HG03439 (cell line): Measurements from ENCODE around the gene IFRD2.
"Not testable (repeated sequence)": the region's sequence is repeated elsewhere in the genome, so short reads cannot be mapped to it uniquely, and the experiment has no call there.

Experiments used
- ATAC-seq: cut with Tn5 transposase; IDR thresholded peaks from one replicate; pipeline ENCODE4 v1.9.1; 2021; ENCODE audit warnings: mild to moderate bottlenecking, moderate library complexity; ENCODE audit not compliant: unreplicated experiment

IFRD2 gene

DNA sequence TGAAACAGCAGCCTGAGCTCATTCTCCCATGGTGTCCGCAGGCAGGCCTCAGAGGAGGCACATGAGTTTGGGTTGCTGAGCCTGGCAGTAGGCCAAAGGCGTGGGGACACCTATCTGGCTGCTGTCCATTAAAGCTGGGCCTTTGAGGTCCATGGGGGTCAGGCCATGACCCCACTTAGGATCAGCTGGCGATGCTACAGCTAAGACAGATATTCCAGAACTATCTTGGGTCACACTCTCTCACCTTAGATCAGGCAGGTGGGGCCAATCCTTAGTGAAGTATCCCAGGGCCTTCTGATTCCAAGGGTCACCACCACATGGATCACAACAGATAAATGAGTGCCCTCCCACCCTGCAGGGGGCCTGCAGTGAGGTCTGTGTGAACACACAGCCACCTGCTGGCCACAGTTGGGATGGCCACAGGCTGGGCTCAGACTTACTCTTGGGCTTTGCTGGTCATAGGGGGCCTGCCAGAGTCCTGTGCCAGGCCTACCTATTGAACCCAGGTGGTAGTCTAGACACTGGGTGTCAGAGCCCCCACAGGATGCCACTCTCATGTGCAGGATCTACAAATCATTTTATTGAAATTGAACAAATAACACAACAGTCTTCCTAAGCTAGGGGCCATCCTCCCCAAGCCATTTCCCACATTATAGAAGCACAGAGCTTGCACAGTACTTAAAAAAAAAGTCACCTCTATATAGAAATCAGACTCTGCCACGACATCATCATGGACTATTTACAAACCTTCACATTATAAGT, 32.3 kb upstream of the IFRD2 start:
- ATAC-seq, result no peak

GRCh38 chr3:50323614-50324199, 31.5 kb upstream of the IFRD2 start:
- ATAC-seq, result no peak

GRCh38 chr3:50323092-50323600, 30.9 kb upstream of the IFRD2 start:
- no peak for ATAC-seq

DNA sequence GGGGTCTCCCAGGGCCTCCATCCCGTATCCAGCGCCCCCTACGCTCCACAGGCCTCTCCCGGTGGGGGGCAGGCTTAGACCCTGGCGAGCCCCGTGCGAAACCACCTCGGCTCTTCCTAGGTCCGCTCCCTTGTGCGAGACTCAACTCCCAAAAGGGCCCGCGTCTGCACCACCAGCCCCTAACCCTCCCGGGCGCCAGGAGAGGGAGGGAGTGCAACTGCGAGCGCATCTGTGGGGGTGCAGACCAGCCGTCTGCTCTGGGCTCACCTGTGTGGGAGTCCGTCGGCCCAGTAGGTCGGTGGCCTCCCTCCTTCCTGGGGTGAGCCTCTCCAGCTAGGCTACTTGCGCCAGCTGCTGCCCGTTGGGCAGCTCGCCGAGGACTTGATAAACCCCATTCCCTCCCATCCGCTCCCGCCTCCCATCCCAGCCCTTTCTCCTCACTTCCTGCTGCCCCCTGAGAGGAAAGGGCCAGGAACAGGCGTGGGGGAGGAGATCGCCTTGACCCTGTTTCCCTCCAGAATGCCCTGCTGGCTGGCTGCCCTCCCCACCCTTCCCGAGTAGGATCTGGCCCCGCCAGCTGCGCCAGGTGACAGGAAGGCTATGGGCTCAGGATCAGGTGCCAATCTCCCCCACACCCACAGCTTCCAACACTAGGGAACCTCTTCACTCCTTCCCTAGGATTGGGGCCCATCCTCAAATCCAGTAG, 30.3 kb upstream of the IFRD2 start, which contains the start of gene HYAL2:
HYAL2 (minus strand) TSS at position 360 of the 706 bp plus-strand sequence. CDS start 2,256 bp downstream, outside the sequence.
- no peak for ATAC-seq

DNA sequence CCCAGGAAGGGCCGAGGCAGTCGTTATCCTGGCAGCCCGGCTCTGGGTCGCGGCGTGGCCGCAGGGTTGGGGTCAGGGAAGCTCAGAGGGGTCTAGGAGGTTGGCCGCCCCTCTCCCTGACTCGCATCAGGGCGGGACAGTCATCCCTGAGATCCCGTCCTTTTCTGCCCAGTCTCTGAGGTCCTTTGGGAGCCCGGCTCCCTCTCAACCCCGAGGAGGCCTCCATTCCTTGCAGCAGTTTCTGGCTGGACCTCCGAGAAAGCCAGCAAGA, 29.8 kb upstream of the IFRD2 start:
- ATAC-seq, result no peak

DNA sequence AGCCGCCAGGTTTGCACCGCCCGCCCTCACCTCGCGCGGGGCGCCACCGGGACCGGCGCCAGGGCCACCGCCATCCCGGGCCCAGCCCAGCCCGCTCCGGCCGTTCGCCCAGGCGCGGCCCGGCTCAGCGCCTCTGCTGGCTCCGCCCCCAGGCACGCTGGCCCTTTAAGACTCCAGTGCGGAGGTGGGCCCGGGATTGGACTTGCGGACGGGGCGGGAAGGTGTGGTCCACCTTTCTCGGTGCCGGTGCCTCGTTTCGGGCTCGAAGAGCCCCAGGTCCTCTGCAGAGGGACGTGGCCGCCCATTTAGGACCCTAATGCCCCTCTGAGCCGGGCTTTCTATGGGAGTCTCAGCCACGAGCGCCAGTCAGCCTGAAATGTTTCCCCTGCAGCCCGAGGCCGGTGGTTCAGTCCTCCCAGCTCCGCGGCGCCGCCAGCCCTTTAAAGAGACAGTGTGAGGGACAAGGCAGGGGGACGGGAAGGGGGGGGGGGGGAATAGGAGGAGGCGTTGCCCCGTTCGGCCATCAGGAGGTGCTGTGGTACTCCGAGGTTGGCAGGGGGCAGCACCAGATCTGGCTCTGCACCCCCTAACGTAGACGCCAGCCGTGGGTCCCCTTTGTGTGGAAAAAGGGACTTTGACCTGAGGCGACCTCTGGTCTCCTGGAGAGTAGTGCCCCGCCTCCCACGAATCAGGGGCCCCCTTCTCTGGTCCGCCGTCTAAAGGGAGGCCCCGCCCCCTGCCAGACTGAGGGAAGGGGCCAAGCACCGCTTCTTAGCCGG, 29.3 kb upstream of the IFRD2 start:
- ATAC-seq, result peak; percentile 80

GRCh38 chr3:50320853-50321335, 28.7 kb upstream of the IFRD2 start:
- ATAC-seq, result peak; percentile 38

- no peak for ATAC-seq
Observed at GRCh38 chr3:50319894-50320625, 27.8 kb upstream of the IFRD2 start.

DNA sequence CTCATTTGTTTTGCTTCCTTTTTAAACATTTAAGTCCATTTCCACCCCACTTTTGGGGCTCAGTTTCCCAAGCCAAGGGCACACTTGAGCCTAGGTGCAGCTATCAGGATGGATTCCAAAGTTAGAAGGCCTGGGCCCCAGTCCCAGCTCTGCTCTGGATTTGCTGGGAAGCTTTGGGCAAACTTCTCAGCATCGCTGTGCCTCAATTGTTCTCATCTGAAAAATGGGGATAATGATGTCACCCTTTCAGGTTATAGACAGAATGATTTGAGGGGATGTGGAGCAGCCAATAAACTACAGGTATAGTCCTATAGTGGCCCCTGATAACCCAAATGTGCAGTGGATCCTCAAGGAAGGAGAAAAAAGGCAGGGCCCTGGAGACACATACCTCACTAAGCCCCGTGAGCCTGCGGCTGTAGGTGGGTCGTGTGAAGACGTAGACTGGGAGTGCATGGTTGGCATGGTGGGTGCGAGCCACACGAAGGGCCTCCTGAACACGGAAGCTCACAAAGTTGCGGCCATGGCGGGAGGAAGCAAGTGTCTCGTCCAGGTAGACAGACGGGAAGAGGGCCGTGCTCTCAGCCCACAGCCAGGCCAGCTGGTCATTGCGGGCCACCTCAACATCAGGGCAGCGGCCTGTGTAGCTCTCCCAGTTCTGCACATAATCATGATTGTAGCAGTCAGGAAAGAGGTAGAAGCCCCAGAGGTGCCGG, 27.1 kb upstream of the IFRD2 start:
- no peak for ATAC-seq

- no peak for ATAC-seq
Observed at GRCh38 chr3:50318615-50319014, 26.4 kb upstream of the IFRD2 start.

- no peak for ATAC-seq
Observed at GRCh38 chr3:50318163-50318562, 25.9 kb upstream of the IFRD2 start.

GRCh38 chr3:50317300-50317699, 25.1 kb upstream of the IFRD2 start:
- ATAC-seq, result no peak

- ATAC-seq, result no peak
Observed at GRCh38 chr3:50316657-50317242, 24.5 kb upstream of the IFRD2 start.

DNA sequence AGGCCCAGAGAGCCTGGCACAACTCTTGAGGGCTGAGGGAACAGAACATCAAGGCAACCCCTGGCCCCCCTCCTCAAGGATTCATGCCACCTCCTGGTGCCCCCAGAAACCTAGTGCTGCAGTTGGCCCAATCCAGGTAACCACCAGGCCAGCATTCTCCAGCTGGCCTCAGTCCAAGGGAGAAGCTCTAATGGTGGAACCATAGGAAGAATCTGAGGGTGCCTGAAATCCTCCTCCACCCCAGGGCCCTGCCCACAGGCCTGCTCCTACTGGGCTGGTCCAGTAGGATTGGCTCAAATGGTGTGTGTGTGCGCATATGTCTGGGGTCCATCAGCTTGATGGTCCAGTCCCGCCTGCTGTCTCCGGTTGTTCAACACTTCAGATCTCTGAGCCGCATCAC, 22.6 kb upstream of the IFRD2 start:
- no peak for ATAC-seq

DNA sequence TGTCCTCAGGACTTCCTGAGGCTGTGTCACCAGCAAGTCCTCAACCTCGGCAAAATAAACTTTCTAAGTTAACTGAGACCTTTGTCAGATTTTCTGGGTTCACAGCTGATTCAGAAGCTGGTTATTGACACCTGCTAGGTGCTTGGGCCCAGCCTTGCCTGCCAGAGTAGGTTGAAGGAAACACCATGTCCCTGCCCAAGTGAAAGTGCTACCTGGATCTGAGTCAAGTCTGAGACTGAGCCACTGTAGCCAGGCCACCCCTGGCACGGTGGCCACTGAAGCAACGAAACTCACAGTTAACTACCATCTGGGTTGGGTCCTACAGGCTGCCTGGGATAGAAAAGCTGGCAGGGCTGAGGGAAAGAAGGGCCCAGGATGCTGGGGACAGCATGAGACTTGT, 22.1 kb upstream of the IFRD2 start:
- ATAC-seq, result no peak

GRCh38 chr3:50312041-50312440, 19.8 kb upstream of the IFRD2 start:
- ATAC-seq, result not testable (repeated sequence)

DNA sequence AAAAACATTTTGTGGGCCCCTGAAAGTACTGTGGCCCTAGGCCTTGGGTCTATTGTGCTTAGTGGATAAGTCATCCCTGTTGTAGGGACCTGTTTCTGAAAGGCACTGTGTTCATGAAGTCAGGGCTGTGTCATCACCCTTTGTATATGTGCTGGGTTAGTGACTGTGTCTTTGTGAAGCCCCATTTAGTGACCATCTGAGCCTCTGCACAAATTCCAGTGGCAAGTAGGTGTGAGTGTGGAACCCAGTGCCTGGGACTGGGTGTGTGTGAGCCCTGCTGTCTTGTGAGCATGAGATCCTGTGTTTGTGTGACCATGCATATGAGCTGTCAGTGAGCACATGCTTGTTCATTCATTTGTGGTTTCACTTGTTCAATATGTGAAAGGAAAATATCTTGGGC, 12.4 kb upstream of the IFRD2 start:
- no peak for ATAC-seq

DNA sequence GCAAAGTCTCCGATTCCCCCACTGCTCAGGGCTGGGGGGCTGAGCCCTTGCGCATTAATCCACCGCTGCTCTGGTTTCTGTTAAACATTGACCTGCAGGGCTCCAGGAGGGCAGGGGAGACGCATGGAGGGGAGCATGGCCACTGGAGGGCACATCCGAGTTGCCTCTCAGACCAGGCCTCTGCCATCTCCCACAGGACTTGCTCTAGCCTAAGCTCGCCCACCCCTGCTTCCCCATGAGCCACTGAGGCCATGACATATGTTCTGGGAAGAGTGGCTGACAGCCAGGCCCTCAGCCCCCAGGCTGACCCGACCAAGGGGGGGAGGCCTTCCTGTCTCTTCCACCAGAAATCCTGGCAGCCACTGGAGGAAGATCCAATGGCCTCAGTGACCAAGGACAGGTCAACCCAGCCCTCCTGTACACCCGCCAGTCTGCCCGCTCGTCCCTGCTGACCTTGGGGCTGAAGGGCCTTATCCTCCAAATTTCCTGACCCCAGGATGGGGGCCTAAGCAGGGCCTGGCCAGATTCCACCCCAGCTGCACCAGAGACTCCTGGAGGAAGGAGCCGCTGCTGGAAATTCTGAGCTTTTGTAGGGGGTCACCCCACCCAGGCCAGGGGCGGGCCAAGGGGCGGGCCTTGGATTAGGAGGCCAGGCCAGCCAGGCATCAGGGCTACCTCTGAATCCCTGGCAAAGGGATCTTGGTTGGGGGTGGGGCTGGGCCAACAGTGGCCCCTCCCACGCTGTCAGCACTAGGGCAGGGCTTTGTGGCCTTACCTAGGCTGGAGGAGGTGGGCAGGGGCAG, 11.0 kb upstream of the IFRD2 start, which contains the start of gene HYAL1:
HYAL1 (minus strand) TSS at position 562 of the 803 bp plus-strand sequence. CDS start 618 bp downstream, outside the sequence.
- ATAC-seq, result no peak
